Stimulated activated naive CD8-positive, alpha-beta T cell treated with anti-CD3 and anti-CD28 coated beads, Interleukin-15, Interleukin-2, amounts not matched to agents 100 ng/mL and 50 ng/mL, for 24 hours (primary cell): ENCODE results near the gene REG3G.

Source experiments
- H3K27ac Mint-ChIP-seq: one replicate; pipeline ENCODE4 v1.8.0; 2021; ENCODE audit warnings: mild to moderate bottlenecking, mixed read lengths
- H3K27me3 Mint-ChIP-seq: one replicate; pipeline ENCODE4 v1.8.0; 2021; ENCODE audit warnings: mixed read lengths
- H3K36me3 Mint-ChIP-seq: one replicate; pipeline ENCODE4 v1.8.0; 2021; ENCODE audit warnings: low read depth, mixed read lengths
- H3K4me1 Mint-ChIP-seq: one replicate; pipeline ENCODE4 v1.8.0; 2021; ENCODE audit warnings: low read depth, mixed read lengths
- H3K4me3 Mint-ChIP-seq: one replicate; pipeline ENCODE4 v1.8.0; 2021; ENCODE audit warnings: mild to moderate bottlenecking, mixed read lengths
- H3K9me3 Mint-ChIP-seq: one replicate; pipeline ENCODE4 v1.8.0; 2021; ENCODE audit warnings: mixed read lengths

Gene REG3G

GRCh38 chr2:79025421-79025820, at the start of gene REG3G:
Gene REG3G, plus strand, starts transcription at chr2:79025702. Its CDS starts 392 bp downstream, at chr2:79026094.
- H3K27me3 Mint-ChIP-seq = peaks cover 3% of the 10 kb centered on the region

GRCh38 chr2:78977661-78978145, 47.8 kb upstream of the REG3G start:
- Mint-ChIP-seq H3K9me3 (peaks cover 7% of the 10 kb centered on the region), H3K4me3 (no peak overlapping the region), H3K36me3 (no peaks in the 10 kb centered on the region), H3K27ac (no peak overlapping the region), H3K27me3 (peaks cover 3% of the 10 kb centered on the region), H3K4me1 (no peaks in the 10 kb centered on the region)

More at GRCh38 chr2:79025421-79025820, at the start of gene REG3G:
- no peaks in the 10 kb centered on the region for H3K36me3 Mint-ChIP-seq
- peaks cover 11% of the 10 kb centered on the region for H3K9me3 Mint-ChIP-seq
- H3K4me3 Mint-ChIP-seq = no peak within 1 kb of the TSS
- no peaks in the 10 kb centered on the region for H3K4me1 Mint-ChIP-seq
- no peak within 1 kb of the TSS for H3K27ac Mint-ChIP-seq

- H3K27me3 Mint-ChIP-seq = peaks cover 3% of the 10 kb centered on the region
- H3K9me3 Mint-ChIP-seq = peaks cover 7% of the 10 kb centered on the region
These were observed 47.2 kb upstream of the REG3G start for GRCh38 chr2:78978340-78978739.

GRCh38 chr2:78979380-78980151, 45.9 kb upstream of the REG3G start:
- Mint-ChIP-seq H3K27me3 (peaks cover 3% of the 10 kb centered on the region), H3K4me3 (no peak overlapping the region), H3K27ac (no peak overlapping the region), H3K36me3 (no peaks in the 10 kb centered on the region), H3K9me3 (peaks cover 7% of the 10 kb centered on the region), H3K4me1 (no peaks in the 10 kb centered on the region)

More at GRCh38 chr2:78978340-78978739, 47.2 kb upstream of the REG3G start:
- H3K4me1 Mint-ChIP-seq = no peaks in the 10 kb centered on the region
- H3K36me3 Mint-ChIP-seq = no peaks in the 10 kb centered on the region
- no peak overlapping the region for H3K27ac Mint-ChIP-seq
- no peak overlapping the region for H3K4me3 Mint-ChIP-seq

- Mint-ChIP-seq H3K27me3 (peaks cover 3% of the 10 kb centered on the region), H3K4me1 (no peaks in the 10 kb centered on the region), H3K9me3 (peaks cover 7% of the 10 kb centered on the region), H3K36me3 (no peaks in the 10 kb centered on the region), H3K27ac (no peak overlapping the region), H3K4me3 (no peak overlapping the region)
These were observed 45.4 kb upstream of the REG3G start for GRCh38 chr2:78980152-78980465.

GRCh38 chr2:78980871-78981270, 44.6 kb upstream of the REG3G start:
- H3K9me3 Mint-ChIP-seq = peaks cover 7% of the 10 kb centered on the region
- no peak overlapping the region for H3K27ac Mint-ChIP-seq
- H3K27me3 Mint-ChIP-seq = peaks cover 3% of the 10 kb centered on the region
- H3K4me1 Mint-ChIP-seq = no peaks in the 10 kb centered on the region
- no peaks in the 10 kb centered on the region for H3K36me3 Mint-ChIP-seq
- no peak overlapping the region for H3K4me3 Mint-ChIP-seq

- Mint-ChIP-seq H3K9me3 (peaks cover 7% of the 10 kb centered on the region), H3K36me3 (no peaks in the 10 kb centered on the region), H3K27ac (no peak overlapping the region), H3K4me1 (no peaks in the 10 kb centered on the region), H3K27me3 (peaks cover 3% of the 10 kb centered on the region), H3K4me3 (no peak overlapping the region)
These were observed 42.7 kb upstream of the REG3G start for GRCh38 chr2:78982638-78983330.

GRCh38 chr2:78984386-78984785, 41.1 kb upstream of the REG3G start:
- Mint-ChIP-seq H3K36me3 (no peaks in the 10 kb centered on the region), H3K27me3 (peaks cover 3% of the 10 kb centered on the region), H3K9me3 (peaks cover 7% of the 10 kb centered on the region), H3K4me3 (no peak overlapping the region), H3K27ac (no peak overlapping the region), H3K4me1 (no peaks in the 10 kb centered on the region)

GRCh38 chr2:78985558-78985957, 39.9 kb upstream of the REG3G start:
- Mint-ChIP-seq H3K9me3 (peaks cover 3% of the 10 kb centered on the region), H3K36me3 (no peaks in the 10 kb centered on the region), H3K4me3 (no peak overlapping the region), H3K27me3 (peaks cover 3% of the 10 kb centered on the region), H3K27ac (no peak overlapping the region), H3K4me1 (no peaks in the 10 kb centered on the region)

- no peak overlapping the region for H3K27ac Mint-ChIP-seq
- peaks cover 23% of the 10 kb centered on the region for H3K27me3 Mint-ChIP-seq
- no peak overlapping the region for H3K4me3 Mint-ChIP-seq
- no peaks in the 10 kb centered on the region for H3K4me1 Mint-ChIP-seq
- no peaks in the 10 kb centered on the region for H3K36me3 Mint-ChIP-seq
- H3K9me3 Mint-ChIP-seq = peaks cover 9% of the 10 kb centered on the region
These were observed 36.5 kb upstream of the REG3G start for GRCh38 chr2:78989051-78989450.

- Mint-ChIP-seq H3K4me1 (no peaks in the 10 kb centered on the region), H3K9me3 (peaks cover 14% of the 10 kb centered on the region), H3K4me3 (peak overlapping the region; percentile 47), H3K27me3 (peaks cover 32% of the 10 kb centered on the region), H3K27ac (no peak overlapping the region), H3K36me3 (no peaks in the 10 kb centered on the region)
These were observed 33.1 kb upstream of the REG3G start for GRCh38 chr2:78992451-78992806.

GRCh38 chr2:78992807-78993517, 32.5 kb upstream of the REG3G start:
- no peaks in the 10 kb centered on the region for H3K36me3 Mint-ChIP-seq
- peaks cover 32% of the 10 kb centered on the region for H3K27me3 Mint-ChIP-seq
- H3K4me1 Mint-ChIP-seq = no peaks in the 10 kb centered on the region
- H3K27ac Mint-ChIP-seq = no peak overlapping the region
- peak overlapping the region; percentile 47 for H3K4me3 Mint-ChIP-seq
- H3K9me3 Mint-ChIP-seq = peaks cover 14% of the 10 kb centered on the region

GRCh38 chr2:78993518-78994148, 31.9 kb upstream of the REG3G start:
- H3K4me1 Mint-ChIP-seq = no peaks in the 10 kb centered on the region
- H3K27ac Mint-ChIP-seq = no peak overlapping the region
- H3K36me3 Mint-ChIP-seq = no peaks in the 10 kb centered on the region
- H3K9me3 Mint-ChIP-seq = peaks cover 14% of the 10 kb centered on the region
- no peak overlapping the region for H3K4me3 Mint-ChIP-seq
- H3K27me3 Mint-ChIP-seq = peaks cover 32% of the 10 kb centered on the region

- Mint-ChIP-seq H3K27me3 (peaks cover 32% of the 10 kb centered on the region), H3K36me3 (no peaks in the 10 kb centered on the region), H3K4me1 (no peaks in the 10 kb centered on the region), H3K4me3 (no peak overlapping the region), H3K9me3 (peaks cover 14% of the 10 kb centered on the region), H3K27ac (no peak overlapping the region)
These were observed 30.7 kb upstream of the REG3G start for GRCh38 chr2:78994789-78995188.

GRCh38 chr2:78999406-78999805, 26.1 kb upstream of the REG3G start:
- Mint-ChIP-seq H3K9me3 (peaks cover 1% of the 10 kb centered on the region), H3K4me3 (no peak overlapping the region), H3K27ac (no peak overlapping the region), H3K27me3 (peaks cover 5% of the 10 kb centered on the region), H3K4me1 (no peaks in the 10 kb centered on the region), H3K36me3 (no peaks in the 10 kb centered on the region)
